ENCODE data around the gene MRPL55. TPM values are rescaled to one million over a fixed set of nuclear protein-coding genes. Genes with fewer than 3 reads are reported as not detected.
A peak's percentile ranks its signal among the peaks of the same experiment; 100 is the strongest.

Gene MRPL55
- polyA plus RNA-seq, 1 donor (not counting 4 experiments of a cell fraction or from before 2014, with no cell fraction given): 28.4 TPM

GRCh38 chr1:228090613-228091081 lies 18.5 kb downstream of the MRPL55 start:
- Histone ChIP-seq H3K4me2 (ENCODE audit: control insufficient read depth, extremely low read depth, insufficient read depth, low read depth, low read length) (peak overlapping the region; percentile 25), H3K4me3 (ENCODE audit: control insufficient read depth in 2 of 3, extremely low read depth in 1 of 3, insufficient read depth in 2 of 3, low read depth in 1 of 3, low read length in 3 of 3) (no peak overlapping the region), H3K27ac (ENCODE audit: control insufficient read depth, insufficient read depth, low read length) (peak overlapping the region; percentile 19), H3K9ac (ENCODE audit: control insufficient read depth, extremely low read depth, insufficient read depth, low read length) (peak overlapping the region; percentile 18), H3K27me3 (ENCODE audit: control insufficient read depth, extremely low read depth, insufficient read depth, low read length) (no peaks in the 10 kb centered on the region), H3K4me1 (ENCODE audit: control insufficient read depth, extremely low read depth, insufficient read depth, low read length) (peaks cover 69% of the 10 kb centered on the region), H3K79me2 (ENCODE audit: control insufficient read depth, insufficient read depth, low read length) (peaks cover 100% of the 10 kb centered on the region), H2AFZ (ENCODE audit: control insufficient read depth, low read length) (no peak overlapping the region), H4K20me1 (ENCODE audit: control insufficient read depth, extremely low read depth, insufficient read depth, low read length) (peaks cover 91% of the 10 kb centered on the region), H3K9me3 (ENCODE audit: control insufficient read depth, low read depth, low read length) (peaks cover 5% of the 10 kb centered on the region), H3K36me3 (ENCODE audit: control insufficient read depth in 2 of 2, extremely low read depth in 1 of 2, insufficient read depth in 2 of 2, low read length in 2 of 2) (peaks cover 12 to 47% of the 10 kb centered on the region in 2 experiments), H3K9me1 (ENCODE audit: control insufficient read depth, extremely low read depth, insufficient read depth, low read length) (peaks cover 8% of the 10 kb centered on the region)
- FAIRE-seq (no peak), DNase-seq (ENCODE audit: low read depth, low spot score) (no peak)
- dilution Hi-C loops (cut with MboI; ENCODE audit: extremely low pct_ligation_motif_present, low sequenced_read_pairs): no loop called here
- TF ChIP-seq, protein P1, sequence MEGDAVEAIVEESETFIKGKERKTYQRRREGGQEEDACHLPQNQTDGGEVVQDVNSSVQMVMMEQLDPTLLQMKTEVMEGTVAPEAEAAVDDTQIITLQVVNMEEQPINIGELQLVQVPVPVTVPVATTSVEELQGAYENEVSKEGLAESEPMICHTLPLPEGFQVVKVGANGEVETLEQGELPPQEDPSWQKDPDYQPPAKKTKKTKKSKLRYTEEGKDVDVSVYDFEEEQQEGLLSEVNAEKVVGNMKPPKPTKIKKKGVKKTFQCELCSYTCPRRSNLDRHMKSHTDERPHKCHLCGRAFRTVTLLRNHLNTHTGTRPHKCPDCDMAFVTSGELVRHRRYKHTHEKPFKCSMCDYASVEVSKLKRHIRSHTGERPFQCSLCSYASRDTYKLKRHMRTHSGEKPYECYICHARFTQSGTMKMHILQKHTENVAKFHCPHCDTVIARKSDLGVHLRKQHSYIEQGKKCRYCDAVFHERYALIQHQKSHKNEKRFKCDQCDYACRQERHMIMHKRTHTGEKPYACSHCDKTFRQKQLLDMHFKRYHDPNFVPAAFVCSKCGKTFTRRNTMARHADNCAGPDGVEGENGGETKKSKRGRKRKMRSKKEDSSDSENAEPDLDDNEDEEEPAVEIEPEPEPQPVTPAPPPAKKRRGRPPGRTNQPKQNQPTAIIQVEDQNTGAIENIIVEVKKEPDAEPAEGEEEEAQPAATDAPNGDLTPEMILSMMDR (optimal IDR thresholded peaks at IDR 0.05 in 1 of 3, IDR thresholded peaks at IDR 0.05 in 1 of 3, conservative IDR thresholded peaks at IDR 0.05 in 1 of 3; ENCODE audit: extremely low read depth in 1 of 3, insufficient read depth in 2 of 3, low read length in 3 of 3): no peak
- no peak for TF ChIP-seq EZH2 (IDR thresholded peaks at IDR 0.05; ENCODE audit: low read length)

GRCh38 chr1:228089519-228090380 lies 19.3 kb downstream of the MRPL55 start:
- no peak overlapping the region for H3K9ac ChIP-seq (ENCODE audit: control insufficient read depth, extremely low read depth, insufficient read depth, low read length)

More at GRCh38 chr1:228089519-228090380, 19.3 kb downstream of the MRPL55 start:
- peaks cover 78% of the 10 kb centered on the region for H3K4me1 ChIP-seq (ENCODE audit: control insufficient read depth, extremely low read depth, insufficient read depth, low read length)
- FAIRE-seq (no peak), DNase-seq (ENCODE audit: low read depth, low spot score) (no peak)
- H3K79me2 ChIP-seq (ENCODE audit: control insufficient read depth, insufficient read depth, low read length): peaks cover 100% of the 10 kb centered on the region
- H3K4me2 ChIP-seq (ENCODE audit: control insufficient read depth, extremely low read depth, insufficient read depth, low read depth, low read length): peak overlapping the region; percentile 25
- peaks cover 5% of the 10 kb centered on the region for H3K9me3 ChIP-seq (ENCODE audit: control insufficient read depth, low read depth, low read length)
- H3K9me1 ChIP-seq (ENCODE audit: control insufficient read depth, extremely low read depth, insufficient read depth, low read length): peaks cover 15% of the 10 kb centered on the region
- peak overlapping the region; percentile 55 for H3K27ac ChIP-seq (ENCODE audit: control insufficient read depth, insufficient read depth, low read length)
- no peak for TF ChIP-seq EZH2 (IDR thresholded peaks at IDR 0.05; ENCODE audit: low read length)
- TF ChIP-seq, protein P1 (optimal IDR thresholded peaks at IDR 0.05 in 1 of 3, IDR thresholded peaks at IDR 0.05 in 1 of 3, conservative IDR thresholded peaks at IDR 0.05 in 1 of 3; ENCODE audit: extremely low read depth in 1 of 3, insufficient read depth in 2 of 3, low read length in 3 of 3): no peak
- H3K36me3 ChIP-seq (ENCODE audit: control insufficient read depth in 2 of 2, extremely low read depth in 1 of 2, insufficient read depth in 2 of 2, low read length in 2 of 2): peaks cover 12 to 47% of the 10 kb centered on the region in 2 experiments
- H3K4me3 ChIP-seq (ENCODE audit: control insufficient read depth in 2 of 3, extremely low read depth in 1 of 3, insufficient read depth in 2 of 3, low read depth in 1 of 3, low read length in 3 of 3): no peak overlapping the region
- no peaks in the 10 kb centered on the region for H3K27me3 ChIP-seq (ENCODE audit: control insufficient read depth, extremely low read depth, insufficient read depth, low read length)
- dilution Hi-C loops (cut with MboI; ENCODE audit: extremely low pct_ligation_motif_present, low sequenced_read_pairs): no loop called here
- peaks cover 91% of the 10 kb centered on the region for H4K20me1 ChIP-seq (ENCODE audit: control insufficient read depth, extremely low read depth, insufficient read depth, low read length)
- no peak overlapping the region for H2AFZ ChIP-seq (ENCODE audit: control insufficient read depth, low read length)

Measured in keratinocyte (primary cell).